Panc1 (cell line): ENCODE measurements around the gene RABGGTA. TPM values are rescaled to one million over a fixed set of nuclear protein-coding genes. Genes with fewer than 3 reads are reported as not detected.

ENCODE experiments used
- ATAC-seq: fragments of 200-7000 bp; cut with Tn5 transposase; 2 replicates; pipeline ENCODE4 v1.9.1; 2020; ENCODE audit warnings: mild to moderate bottlenecking, moderate library complexity
- BruUV-seq: library from RNA; stranded (reverse); fragments of 400-500 nt; replicated peaks from 2 replicates; lab custom pipeline; 2021; lab: Mats Ljungman, UMichigan
- CTCF ChIA-PET: fragments of 300-600 bp; sonication (Branson Sonifier 250); formaldehyde crosslinking; loops from one replicate; lab custom pipeline; 2022; ENCODE audit warnings: antibody characterized with exemption; lab: Charles Lee
- POLR2A ChIA-PET: fragments of 300-600 bp; sonication (Branson Sonifier 250); formaldehyde crosslinking; loops from one replicate; lab custom pipeline; 2022; ENCODE audit warnings: antibody characterized with exemption; lab: Charles Lee
- DNase-seq: peaks from one replicate; pipeline ENCODE4 v3.0.0-alpha.2; 2010; ENCODE audit warnings: low read depth, low spot score
- H3K27ac ChIP-seq: 2 replicates; pipeline ENCODE4 v1.5.1; 2011; ENCODE audit warnings: mild to moderate bottlenecking, low read length, inconsistent platforms
- H3K27me3 ChIP-seq: fragments of 200-500 bp; sonication (Bioruptor generic); 2 replicates; pipeline ENCODE4 v1.6.0; 2014; ENCODE audit warnings: low read length, inconsistent platforms; ENCODE audit not compliant: control insufficient read depth, insufficient read depth
- H3K36me3 ChIP-seq: fragments of 200-500 bp; sonication (Bioruptor generic); 2 replicates; pipeline ENCODE4 v1.5.1; 2014; ENCODE audit warnings: inconsistent platforms, mild to moderate bottlenecking, low read length, moderate library complexity; ENCODE audit not compliant: control insufficient read depth, insufficient read depth
- H3K4me1 ChIP-seq: 2 replicates; pipeline ENCODE4 v1.5.1; 2011; ENCODE audit warnings: inconsistent platforms, mild to moderate bottlenecking, low read length, moderate library complexity; ENCODE audit not compliant: control insufficient read depth, insufficient read depth
- H3K4me3 ChIP-seq, 2 experiments: 2 replicates each; pipeline ENCODE4 v1.5.1; 2011 to 2012; ENCODE audit warnings: low read depth in 2 of 2, low read length in 2 of 2, mild to moderate bottlenecking in 2 of 2, inconsistent platforms in 1 of 2, moderate library complexity in 1 of 2
- H3K9me3 ChIP-seq: fragments of 200-500 bp; sonication (Bioruptor generic); 2 replicates; pipeline ENCODE4 v1.5.1; 2014; ENCODE audit warnings: low read depth, mild to moderate bottlenecking, inconsistent platforms, low read length, moderate library complexity; ENCODE audit not compliant: control insufficient read depth, insufficient read depth
- POLR2AphosphoS5 ChIP-seq: IDR thresholded peaks from 2 replicates; pipeline ENCODE4 v1.6.1; 2012; ENCODE audit warnings: mild to moderate bottlenecking, low read depth, low read length, moderate library complexity
- TCF7L2 ChIP-seq: IDR thresholded peaks from 2 replicates; pipeline ENCODE4 v1.6.1; 2011; ENCODE audit warnings: mild to moderate bottlenecking, low read depth, low read length, inconsistent platforms
- in situ Hi-C: cut with HindIII; loops from 2 replicates; pipeline ENCODE4 v1.10.0; 2016; ENCODE audit warnings: low sequenced_read_pairs, low pct_unique_long_range_greater_than_20kb
- intact Hi-C: fragments of 100-400 bp; cut with micrococcal nuclease; formaldehyde crosslinking; loops from one replicate; pipeline ENCODE4 v1.10.0; 2022; ENCODE audit not compliant: unreplicated experiment
- total RNA-seq: library from RNA; stranded (reverse); gene quantifications from one replicate; pipeline ENCODE4 v1.2.1, GENCODE V29; 2021; ENCODE audit not compliant: unreplicated experiment
- TF ChIP-seq, protein P1 (sequence below), 2 experiments: IDR thresholded peaks; 2 replicates each; pipeline ENCODE4 v1.6.1; 2011 to 2012; ENCODE audit warnings: low read depth in 2 of 2, control low read depth in 1 of 2, low read length in 1 of 2, mild to moderate bottlenecking in 1 of 2, moderate library complexity in 1 of 2; ENCODE audit not compliant: insufficient read depth in 1 of 2
- TF ChIP-seq, protein P2 (sequence below): fragments of 450-650 bp; IDR thresholded peaks from 2 replicates; pipeline ENCODE4 v1.5.1; 2017; ENCODE audit warnings: mild to moderate bottlenecking

RABGGTA gene
- total RNA-seq, 1 experiment from 2014 or later: 30.9 TPM

GRCh38 chr14:24308342-24309124, 37.1 kb upstream of the RABGGTA start:
- BruUV-seq: no TSS peak
- in situ Hi-C loops: no loop called here
- Histone ChIP-seq H3K27me3 (no peaks in the 10 kb centered on the region), H3K36me3 (no peaks in the 10 kb centered on the region; the same call in 1 of the 2 replicates), H3K27ac (no peak overlapping the region), H3K4me3 (no peak overlapping the region), H3K9me3 (no peaks in the 10 kb centered on the region), H3K4me1 (no peaks in the 10 kb centered on the region)
- POLR2A ChIA-PET: no interaction called here
- TF ChIP-seq, protein P1, sequence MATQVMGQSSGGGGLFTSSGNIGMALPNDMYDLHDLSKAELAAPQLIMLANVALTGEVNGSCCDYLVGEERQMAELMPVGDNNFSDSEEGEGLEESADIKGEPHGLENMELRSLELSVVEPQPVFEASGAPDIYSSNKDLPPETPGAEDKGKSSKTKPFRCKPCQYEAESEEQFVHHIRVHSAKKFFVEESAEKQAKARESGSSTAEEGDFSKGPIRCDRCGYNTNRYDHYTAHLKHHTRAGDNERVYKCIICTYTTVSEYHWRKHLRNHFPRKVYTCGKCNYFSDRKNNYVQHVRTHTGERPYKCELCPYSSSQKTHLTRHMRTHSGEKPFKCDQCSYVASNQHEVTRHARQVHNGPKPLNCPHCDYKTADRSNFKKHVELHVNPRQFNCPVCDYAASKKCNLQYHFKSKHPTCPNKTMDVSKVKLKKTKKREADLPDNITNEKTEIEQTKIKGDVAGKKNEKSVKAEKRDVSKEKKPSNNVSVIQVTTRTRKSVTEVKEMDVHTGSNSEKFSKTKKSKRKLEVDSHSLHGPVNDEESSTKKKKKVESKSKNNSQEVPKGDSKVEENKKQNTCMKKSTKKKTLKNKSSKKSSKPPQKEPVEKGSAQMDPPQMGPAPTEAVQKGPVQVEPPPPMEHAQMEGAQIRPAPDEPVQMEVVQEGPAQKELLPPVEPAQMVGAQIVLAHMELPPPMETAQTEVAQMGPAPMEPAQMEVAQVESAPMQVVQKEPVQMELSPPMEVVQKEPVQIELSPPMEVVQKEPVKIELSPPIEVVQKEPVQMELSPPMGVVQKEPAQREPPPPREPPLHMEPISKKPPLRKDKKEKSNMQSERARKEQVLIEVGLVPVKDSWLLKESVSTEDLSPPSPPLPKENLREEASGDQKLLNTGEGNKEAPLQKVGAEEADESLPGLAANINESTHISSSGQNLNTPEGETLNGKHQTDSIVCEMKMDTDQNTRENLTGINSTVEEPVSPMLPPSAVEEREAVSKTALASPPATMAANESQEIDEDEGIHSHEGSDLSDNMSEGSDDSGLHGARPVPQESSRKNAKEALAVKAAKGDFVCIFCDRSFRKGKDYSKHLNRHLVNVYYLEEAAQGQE (IDR thresholded peaks at IDR 0.05; ENCODE audit: insufficient read depth in 1 of 2, low read depth in 2 of 2, low read length in 1 of 2): no peak
- no peak for TF ChIP-seq TCF7L2
- TF ChIP-seq, protein P2, sequence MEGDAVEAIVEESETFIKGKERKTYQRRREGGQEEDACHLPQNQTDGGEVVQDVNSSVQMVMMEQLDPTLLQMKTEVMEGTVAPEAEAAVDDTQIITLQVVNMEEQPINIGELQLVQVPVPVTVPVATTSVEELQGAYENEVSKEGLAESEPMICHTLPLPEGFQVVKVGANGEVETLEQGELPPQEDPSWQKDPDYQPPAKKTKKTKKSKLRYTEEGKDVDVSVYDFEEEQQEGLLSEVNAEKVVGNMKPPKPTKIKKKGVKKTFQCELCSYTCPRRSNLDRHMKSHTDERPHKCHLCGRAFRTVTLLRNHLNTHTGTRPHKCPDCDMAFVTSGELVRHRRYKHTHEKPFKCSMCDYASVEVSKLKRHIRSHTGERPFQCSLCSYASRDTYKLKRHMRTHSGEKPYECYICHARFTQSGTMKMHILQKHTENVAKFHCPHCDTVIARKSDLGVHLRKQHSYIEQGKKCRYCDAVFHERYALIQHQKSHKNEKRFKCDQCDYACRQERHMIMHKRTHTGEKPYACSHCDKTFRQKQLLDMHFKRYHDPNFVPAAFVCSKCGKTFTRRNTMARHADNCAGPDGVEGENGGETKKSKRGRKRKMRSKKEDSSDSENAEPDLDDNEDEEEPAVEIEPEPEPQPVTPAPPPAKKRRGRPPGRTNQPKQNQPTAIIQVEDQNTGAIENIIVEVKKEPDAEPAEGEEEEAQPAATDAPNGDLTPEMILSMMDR: peak; percentile 69
- no peak for DNase-seq
- ATAC-seq: no peak
- intact Hi-C loops: no loop called here
- CTCF ChIA-PET: interaction anchor here (0.6 to 1.0 kb wide), 4 partner anchors 123 to 240 kb away, joined by 3 read pairs; no protein-coding TSS in a partner anchor

DNA sequence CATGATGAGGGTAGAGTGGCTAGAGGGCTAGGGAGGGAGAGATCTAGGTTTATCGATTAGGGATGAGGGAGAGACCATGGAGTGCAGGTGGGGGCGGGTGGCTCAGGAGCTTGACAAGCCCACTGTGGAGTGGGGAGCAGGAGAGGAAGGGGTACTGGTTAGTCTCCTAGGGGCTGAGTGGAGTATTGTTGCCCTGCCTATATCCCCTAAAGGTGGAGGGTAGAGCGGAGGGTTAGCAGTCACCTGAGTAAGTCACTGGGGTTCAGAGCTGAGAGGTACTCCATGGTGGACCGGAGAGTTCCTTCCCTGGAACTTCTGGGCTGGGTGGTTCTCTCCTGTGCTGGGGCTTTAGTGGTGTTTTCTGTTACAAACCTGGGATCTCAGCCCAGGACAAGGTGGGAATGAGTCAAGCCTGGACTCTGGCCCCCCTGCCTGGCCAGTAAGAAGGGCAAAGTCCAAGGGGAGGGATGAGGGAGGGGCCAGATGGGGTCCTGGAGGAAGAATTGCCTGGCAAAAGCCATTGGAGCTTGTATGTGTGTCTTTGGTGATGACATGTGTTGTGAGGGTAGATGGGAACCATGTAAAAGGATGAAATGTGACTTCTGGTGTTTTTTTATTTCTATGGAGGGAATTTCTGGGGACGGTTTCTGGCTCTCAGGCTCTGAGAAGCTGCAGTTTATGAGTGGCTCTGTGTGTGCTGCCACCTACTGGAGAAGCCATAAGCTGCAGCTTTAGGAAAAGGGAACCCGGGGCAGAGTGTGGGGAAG, 36.4 kb upstream of the RABGGTA start, which contains the start of gene CIDEB:
CIDEB (minus strand) TSS at position 403 of the 767 bp plus-strand sequence; CDS start at position 284, 119 bp downstream.
- no peaks in the 10 kb centered on the region for H3K4me1 ChIP-seq
- DNase-seq: peak; percentile 33
- intact Hi-C loops (no loop called here), in situ Hi-C loops (no loop called here)
- ChIA-PET CTCF (interaction anchor here (0.5 to 1.0 kb wide), 5 partner anchors 19 to 239 kb away, joined by 3 to 5 read pairs (median 3); partner anchors contain the start of gene RABGGTA), POLR2A (no interaction called here)
- no peak within 1 kb of the TSS for H3K27ac ChIP-seq
- no peaks in the 10 kb centered on the region for H3K27me3 ChIP-seq
- no peak within 1 kb of the TSS for H3K4me3 ChIP-seq
- no peaks in the 10 kb centered on the region for H3K9me3 ChIP-seq
- peak; percentile 93 for ATAC-seq
- TF ChIP-seq, protein P2: peak; percentile 94
- TF ChIP-seq POLR2AphosphoS5 (no peak), TCF7L2 (no peak)
- TF ChIP-seq, protein P1 (IDR thresholded peaks at IDR 0.05; ENCODE audit: insufficient read depth in 1 of 2, low read depth in 2 of 2, low read length in 1 of 2): no peak
- BruUV-seq: no TSS peak
- peaks cover under 1% of the 10 kb centered on the region; the same call in 1 of the 2 replicates for H3K36me3 ChIP-seq
